Tibial artery (tissue), 4 donors: ENCODE data around the gene CNTD1.

Source experiments
- DNase-seq, 2 donors: peaks; one replicate each; pipeline ENCODE4 v3.0.0-alpha.2; 2019
- H3K27ac ChIP-seq, 2 donors: fragments of 200-600 bp; sonication (generic) in 1 of 2; 1 replicate in 1 of 2; 2 replicates in 1 of 2; pipeline ENCODE4 v1.5.1; 2018 to 2019; ENCODE audit warnings: mild to moderate bottlenecking in 1 of 2
- H3K27me3 ChIP-seq, 2 donors: fragments of 200-600 bp; sonication (generic) in 1 of 2; one replicate each; pipeline versions ENCODE4 v1.5.1 to v1.6.0; 2016 to 2019
- H3K36me3 ChIP-seq, 3 donors: fragments of 200-600 bp; sonication (generic) in 2 of 3; one replicate each; pipeline ENCODE4 v1.5.1; 2016 to 2019; ENCODE audit warnings: mild to moderate bottlenecking in 2 of 3
- H3K4me1 ChIP-seq, 4 donors: fragments of 200-600 bp; sonication (generic) in 2 of 4; 1 replicate in 3 of 4; 2 replicates in 1 of 4; pipeline ENCODE4 v1.5.1; 2016 to 2019
- H3K4me3 ChIP-seq, 2 donors: fragments of 200-600 bp; sonication (generic) in 1 of 2; 1 replicate in 1 of 2; 2 replicates in 1 of 2; pipeline ENCODE4 v1.5.1; 2018 to 2019; ENCODE audit warnings: mild to moderate bottlenecking in 2 of 2
- H3K9me3 ChIP-seq, 3 donors: fragments of 200-600 bp; sonication (generic) in 1 of 3; one replicate each; pipeline ENCODE4 v1.5.1; 2016 to 2019
- intact Hi-C: fragments of 100-400 bp; cut with DNase I; formaldehyde crosslinking; loops from one replicate; pipeline ENCODE4 v1.15.0; 2023; ENCODE audit warnings: low total_unique reads
- TF ChIP-seq, protein P1 (sequence below), 2 experiments: fragments of 200-600 bp in 1 of 2; fragments of 450-650 bp in 1 of 2; IDR thresholded peaks; one replicate each; pipeline ENCODE4 v1.5.1; 2017 to 2019; ENCODE audit warnings: antibody characterized with exemption in 2 of 2, mild to moderate bottlenecking in 1 of 2, moderate library complexity in 1 of 2

The CNTD1 gene

DNA sequence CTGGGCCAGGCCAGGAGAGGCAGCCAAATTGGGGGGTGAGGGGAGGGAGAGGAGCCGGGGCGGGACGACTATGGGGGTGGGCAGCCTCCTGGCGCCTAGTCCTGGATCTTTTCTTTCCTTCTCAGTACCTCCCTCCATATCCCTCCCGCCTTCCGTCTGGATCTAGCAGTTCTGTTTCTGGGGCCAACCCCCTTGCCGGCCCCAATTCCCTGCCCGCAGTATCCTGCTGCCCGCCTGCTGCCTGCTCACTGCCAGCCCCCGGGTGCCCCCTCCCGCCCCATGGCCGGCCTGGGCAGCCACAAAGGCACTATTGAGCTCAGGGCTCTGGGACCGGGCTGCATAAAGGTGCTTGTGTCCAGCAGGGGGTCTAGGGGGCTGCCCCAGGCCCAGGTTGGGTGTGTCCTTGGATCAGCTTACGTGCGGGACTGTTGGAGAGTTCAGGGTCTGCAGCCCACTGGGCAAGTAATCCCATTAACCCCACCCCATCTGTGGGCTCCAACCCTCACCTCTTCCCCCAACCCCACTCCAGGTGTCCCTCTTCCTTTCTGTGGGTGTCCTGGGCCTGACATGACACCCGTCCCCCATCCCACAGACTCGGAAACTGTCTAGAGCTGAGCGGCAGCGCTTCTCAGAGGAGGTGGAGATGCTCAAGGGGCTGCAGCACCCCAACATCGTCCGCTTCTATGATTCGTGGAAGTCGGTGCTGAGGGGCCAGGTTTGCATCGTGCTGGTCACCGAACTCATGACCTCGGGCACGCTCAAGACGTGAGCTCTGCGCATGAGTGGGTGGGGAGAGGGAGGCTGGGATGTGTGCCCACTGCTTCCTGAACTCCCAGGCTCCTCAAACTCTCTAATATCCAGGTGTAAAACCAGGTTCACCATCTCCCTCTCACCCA lies 16.2 kb upstream of the CNTD1 start:
- intact Hi-C loops, result no loop called here
- TF ChIP-seq, protein P1, sequence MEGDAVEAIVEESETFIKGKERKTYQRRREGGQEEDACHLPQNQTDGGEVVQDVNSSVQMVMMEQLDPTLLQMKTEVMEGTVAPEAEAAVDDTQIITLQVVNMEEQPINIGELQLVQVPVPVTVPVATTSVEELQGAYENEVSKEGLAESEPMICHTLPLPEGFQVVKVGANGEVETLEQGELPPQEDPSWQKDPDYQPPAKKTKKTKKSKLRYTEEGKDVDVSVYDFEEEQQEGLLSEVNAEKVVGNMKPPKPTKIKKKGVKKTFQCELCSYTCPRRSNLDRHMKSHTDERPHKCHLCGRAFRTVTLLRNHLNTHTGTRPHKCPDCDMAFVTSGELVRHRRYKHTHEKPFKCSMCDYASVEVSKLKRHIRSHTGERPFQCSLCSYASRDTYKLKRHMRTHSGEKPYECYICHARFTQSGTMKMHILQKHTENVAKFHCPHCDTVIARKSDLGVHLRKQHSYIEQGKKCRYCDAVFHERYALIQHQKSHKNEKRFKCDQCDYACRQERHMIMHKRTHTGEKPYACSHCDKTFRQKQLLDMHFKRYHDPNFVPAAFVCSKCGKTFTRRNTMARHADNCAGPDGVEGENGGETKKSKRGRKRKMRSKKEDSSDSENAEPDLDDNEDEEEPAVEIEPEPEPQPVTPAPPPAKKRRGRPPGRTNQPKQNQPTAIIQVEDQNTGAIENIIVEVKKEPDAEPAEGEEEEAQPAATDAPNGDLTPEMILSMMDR (IDR thresholded peaks at IDR 0.05), result no peak
- H3K9me3 ChIP-seq, result no peaks in the 10 kb centered on the region
- H3K4me1 ChIP-seq, result peaks cover 0 to 43% (median 22%) of the 10 kb centered on the region in 4 donors
- no peak for DNase-seq
- no peak overlapping the region for H3K4me3 ChIP-seq
- no peak overlapping the region for H3K27ac ChIP-seq
- H3K36me3 ChIP-seq, result peaks cover 19 to 23% (median 22%) of the 10 kb centered on the region in 3 donors
- peaks cover 0 to 76% of the 10 kb centered on the region in 2 donors for H3K27me3 ChIP-seq

DNA sequence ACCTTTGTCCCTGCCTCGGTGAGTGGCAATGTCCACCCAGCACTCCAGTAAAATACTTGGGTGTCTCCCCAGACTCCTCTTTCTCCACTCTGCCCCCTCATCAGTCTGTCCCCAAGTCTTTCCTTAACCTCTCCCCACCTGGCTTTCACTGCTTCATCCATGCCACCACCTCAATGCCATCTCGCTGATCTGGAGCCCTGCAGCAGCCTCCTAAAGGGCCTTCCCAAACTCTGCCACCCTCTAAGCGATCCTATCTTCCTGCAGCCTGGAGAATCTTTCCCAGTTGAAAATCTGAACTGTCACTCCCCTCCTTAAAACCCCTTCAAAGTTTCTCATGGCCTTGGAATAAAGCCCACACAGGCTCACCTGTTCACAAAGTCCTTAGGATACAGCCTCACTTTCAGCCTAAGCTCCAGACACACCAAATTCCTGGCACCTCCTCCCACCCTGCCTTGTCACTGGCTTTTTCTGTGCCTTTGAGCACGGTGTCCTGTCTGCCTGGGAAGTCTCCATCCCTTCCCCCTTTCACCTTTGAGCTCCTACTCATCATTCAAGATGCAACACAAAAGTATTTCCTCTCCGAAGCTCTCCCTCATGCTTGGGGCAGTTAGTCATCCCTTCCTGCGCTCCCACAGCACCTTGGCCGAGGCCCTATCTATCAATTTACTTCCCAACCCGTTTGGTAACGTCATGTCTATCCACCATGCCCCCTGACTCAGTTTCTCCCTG lies 15.4 kb upstream of the CNTD1 start:
- intact Hi-C loops, result no loop called here
- Histone ChIP-seq H3K4me3 (no peak overlapping the region), H3K9me3 (no peaks in the 10 kb centered on the region), H3K27ac (no peak overlapping the region), H3K36me3 (peaks cover 12 to 15% (median 14%) of the 10 kb centered on the region in 3 donors), H3K4me1 (peaks cover 0 to 43% (median 22%) of the 10 kb centered on the region in 4 donors), H3K27me3 (peaks cover 0 to 84% of the 10 kb centered on the region in 2 donors)
- no peak for DNase-seq
- TF ChIP-seq, protein P1 (IDR thresholded peaks at IDR 0.05), result no peak

DNA sequence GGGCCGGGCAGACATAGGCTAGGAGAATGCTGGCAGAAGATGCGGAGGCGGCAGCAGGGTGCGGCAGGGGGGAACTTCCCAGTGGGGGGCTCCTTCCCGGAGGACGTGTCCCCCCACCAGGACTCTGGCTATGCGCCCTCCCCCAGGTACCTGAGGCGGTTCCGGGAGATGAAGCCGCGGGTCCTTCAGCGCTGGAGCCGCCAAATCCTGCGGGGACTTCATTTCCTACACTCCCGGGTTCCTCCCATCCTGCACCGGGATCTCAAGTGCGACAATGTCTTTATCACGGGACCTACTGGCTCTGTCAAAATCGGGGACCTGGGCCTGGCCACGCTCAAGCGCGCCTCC lies 14.9 kb upstream of the CNTD1 start:
- intact Hi-C loops, result no loop called here
- Histone ChIP-seq H3K9me3 (no peaks in the 10 kb centered on the region), H3K4me1 (peaks cover 0 to 43% (median 22%) of the 10 kb centered on the region in 4 donors), H3K4me3 (no peak overlapping the region), H3K36me3 (peaks cover 7 to 10% (median 9%) of the 10 kb centered on the region in 3 donors), H3K27me3 (peaks cover 0 to 90% of the 10 kb centered on the region in 2 donors), H3K27ac (no peak overlapping the region)
- no peak for DNase-seq
- TF ChIP-seq, protein P1 (IDR thresholded peaks at IDR 0.05), result no peak

DNA sequence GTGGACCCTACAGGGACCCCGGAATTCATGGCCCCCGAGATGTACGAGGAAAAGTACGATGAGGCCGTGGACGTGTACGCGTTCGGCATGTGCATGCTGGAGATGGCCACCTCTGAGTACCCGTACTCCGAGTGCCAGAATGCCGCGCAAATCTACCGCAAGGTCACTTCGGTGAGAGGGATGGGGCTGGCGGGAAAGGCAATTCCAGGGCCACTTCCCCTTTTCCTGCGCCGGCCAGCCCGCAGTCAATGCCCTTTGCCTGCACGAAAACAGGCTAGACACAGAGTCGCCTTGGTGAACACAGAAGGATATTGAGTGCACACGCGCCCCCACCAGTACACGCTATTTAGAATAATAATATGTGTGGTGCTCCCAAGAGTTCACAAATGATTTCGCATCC lies 14.3 kb upstream of the CNTD1 start:
- H3K36me3 ChIP-seq, result peaks cover under 1 to 3% (median 2%) of the 10 kb centered on the region in 3 donors
- TF ChIP-seq, protein P1 (IDR thresholded peaks at IDR 0.05), result no peak
- H3K4me1 ChIP-seq, result peaks cover 0 to 43% (median 22%) of the 10 kb centered on the region in 4 donors
- intact Hi-C loops, result no loop called here
- DNase-seq, result no peak
- H3K9me3 ChIP-seq, result no peaks in the 10 kb centered on the region
- H3K27ac ChIP-seq, result no peak overlapping the region
- H3K4me3 ChIP-seq, result no peak overlapping the region
- peaks cover 0 to 96% of the 10 kb centered on the region in 2 donors for H3K27me3 ChIP-seq

DNA sequence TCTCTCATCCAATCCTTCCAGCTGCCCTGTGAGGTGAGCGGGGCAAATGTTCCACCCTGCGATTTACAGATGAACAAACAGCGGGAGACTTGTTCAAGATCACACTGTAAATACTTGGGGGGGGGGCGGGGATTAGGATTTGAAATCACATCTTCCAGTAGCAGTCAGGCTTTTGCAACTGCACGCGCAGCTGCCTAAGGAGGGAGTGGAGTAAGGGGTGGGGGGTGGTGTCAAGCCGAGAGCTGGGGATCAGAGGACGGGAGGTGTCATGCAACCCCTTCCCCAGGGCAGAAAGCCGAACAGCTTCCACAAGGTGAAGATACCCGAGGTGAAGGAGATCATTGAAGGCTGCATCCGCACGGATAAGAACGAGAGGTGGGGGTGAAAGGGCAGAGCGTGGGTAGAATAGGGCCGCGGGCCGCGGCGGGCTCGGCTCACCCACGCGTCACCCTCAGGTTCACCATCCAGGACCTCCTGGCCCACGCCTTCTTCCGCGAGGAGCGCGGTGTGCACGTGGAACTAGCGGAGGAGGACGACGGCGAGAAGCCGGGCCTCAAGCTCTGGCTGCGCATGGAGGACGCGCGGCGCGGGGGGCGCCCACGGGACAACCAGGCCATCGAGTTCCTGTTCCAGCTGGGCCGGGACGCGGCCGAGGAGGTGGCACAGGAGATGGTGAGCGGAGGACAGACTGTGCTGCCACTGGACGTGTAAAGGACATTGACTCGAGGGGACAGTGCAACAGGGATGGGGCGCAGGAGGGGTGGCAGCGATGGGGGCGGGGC lies 13.7 kb upstream of the CNTD1 start:
- H3K4me3 ChIP-seq, result no peak overlapping the region
- intact Hi-C loops, result no loop called here
- TF ChIP-seq, protein P1 (IDR thresholded peaks at IDR 0.05), result no peak
- peaks cover 0 to 99% of the 10 kb centered on the region in 2 donors for H3K27me3 ChIP-seq
- no peaks in the 10 kb centered on the region for H3K9me3 ChIP-seq
- no peak for DNase-seq
- H3K36me3 ChIP-seq, result no peaks in the 10 kb centered on the region
- H3K27ac ChIP-seq, result no peak overlapping the region
- peaks cover 0 to 41% (median 20%) of the 10 kb centered on the region in 4 donors for H3K4me1 ChIP-seq
